Cardiac fibroblast (primary cell): ENCODE results near the gene SH2D4B.

ENCODE experiments used
- DNase-seq, 2 donors: peaks; one replicate each; pipeline versions ENCODE4 v3.0.0 to v3.0.0-alpha.2; 2010; ENCODE audit warnings: low read depth in 2 of 2
- H3K4me3 ChIP-seq, 2 donors: replicated peaks in 1 of 2; 1 replicate in 1 of 2; 2 replicates in 1 of 2; pipeline ENCODE4 v1.5.1; 2011; ENCODE audit warnings: low read depth in 2 of 2, low read length in 2 of 2, mild to moderate bottlenecking in 2 of 2, moderate library complexity in 1 of 2
- TF ChIP-seq, protein P1 (sequence below): IDR thresholded peaks from one replicate; pipeline ENCODE4 v1.5.1; 2011; ENCODE audit warnings: low read depth, mild to moderate bottlenecking, low read length, inconsistent platforms

The SH2D4B gene

DNA sequence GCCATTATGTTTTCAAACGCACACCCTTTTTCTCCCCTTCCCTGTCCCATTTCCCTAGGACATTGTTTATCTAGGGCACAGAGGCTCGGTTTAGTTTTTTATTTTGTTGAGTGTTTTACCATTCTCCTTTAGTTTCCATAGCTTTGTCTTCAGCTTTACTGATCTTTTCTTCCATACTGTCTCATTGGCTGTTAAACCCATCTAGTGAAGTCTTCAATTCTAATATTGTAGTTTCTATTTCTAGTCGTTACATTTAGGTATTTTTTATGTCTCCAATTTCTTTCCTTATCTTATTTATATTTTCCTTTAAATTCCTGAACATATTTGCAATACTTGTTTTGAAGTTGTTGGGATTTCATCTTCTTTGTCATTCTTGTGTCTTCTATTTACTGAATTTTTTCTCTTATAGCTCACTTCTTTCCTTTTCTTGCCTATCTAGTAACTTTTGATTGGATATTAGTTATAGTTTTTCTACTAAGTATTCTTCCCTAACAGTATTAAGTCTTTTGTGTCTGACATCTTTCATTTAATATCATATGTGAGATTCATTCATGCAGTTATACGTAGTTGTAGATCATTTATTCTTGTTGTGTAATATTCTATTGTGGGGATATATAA is 41.0 kb upstream of the SH2D4B start:
- DNase-seq = no peak
- TF ChIP-seq, protein P1, sequence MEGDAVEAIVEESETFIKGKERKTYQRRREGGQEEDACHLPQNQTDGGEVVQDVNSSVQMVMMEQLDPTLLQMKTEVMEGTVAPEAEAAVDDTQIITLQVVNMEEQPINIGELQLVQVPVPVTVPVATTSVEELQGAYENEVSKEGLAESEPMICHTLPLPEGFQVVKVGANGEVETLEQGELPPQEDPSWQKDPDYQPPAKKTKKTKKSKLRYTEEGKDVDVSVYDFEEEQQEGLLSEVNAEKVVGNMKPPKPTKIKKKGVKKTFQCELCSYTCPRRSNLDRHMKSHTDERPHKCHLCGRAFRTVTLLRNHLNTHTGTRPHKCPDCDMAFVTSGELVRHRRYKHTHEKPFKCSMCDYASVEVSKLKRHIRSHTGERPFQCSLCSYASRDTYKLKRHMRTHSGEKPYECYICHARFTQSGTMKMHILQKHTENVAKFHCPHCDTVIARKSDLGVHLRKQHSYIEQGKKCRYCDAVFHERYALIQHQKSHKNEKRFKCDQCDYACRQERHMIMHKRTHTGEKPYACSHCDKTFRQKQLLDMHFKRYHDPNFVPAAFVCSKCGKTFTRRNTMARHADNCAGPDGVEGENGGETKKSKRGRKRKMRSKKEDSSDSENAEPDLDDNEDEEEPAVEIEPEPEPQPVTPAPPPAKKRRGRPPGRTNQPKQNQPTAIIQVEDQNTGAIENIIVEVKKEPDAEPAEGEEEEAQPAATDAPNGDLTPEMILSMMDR = no peak
- no peak overlapping the region for H3K4me3 ChIP-seq

DNA sequence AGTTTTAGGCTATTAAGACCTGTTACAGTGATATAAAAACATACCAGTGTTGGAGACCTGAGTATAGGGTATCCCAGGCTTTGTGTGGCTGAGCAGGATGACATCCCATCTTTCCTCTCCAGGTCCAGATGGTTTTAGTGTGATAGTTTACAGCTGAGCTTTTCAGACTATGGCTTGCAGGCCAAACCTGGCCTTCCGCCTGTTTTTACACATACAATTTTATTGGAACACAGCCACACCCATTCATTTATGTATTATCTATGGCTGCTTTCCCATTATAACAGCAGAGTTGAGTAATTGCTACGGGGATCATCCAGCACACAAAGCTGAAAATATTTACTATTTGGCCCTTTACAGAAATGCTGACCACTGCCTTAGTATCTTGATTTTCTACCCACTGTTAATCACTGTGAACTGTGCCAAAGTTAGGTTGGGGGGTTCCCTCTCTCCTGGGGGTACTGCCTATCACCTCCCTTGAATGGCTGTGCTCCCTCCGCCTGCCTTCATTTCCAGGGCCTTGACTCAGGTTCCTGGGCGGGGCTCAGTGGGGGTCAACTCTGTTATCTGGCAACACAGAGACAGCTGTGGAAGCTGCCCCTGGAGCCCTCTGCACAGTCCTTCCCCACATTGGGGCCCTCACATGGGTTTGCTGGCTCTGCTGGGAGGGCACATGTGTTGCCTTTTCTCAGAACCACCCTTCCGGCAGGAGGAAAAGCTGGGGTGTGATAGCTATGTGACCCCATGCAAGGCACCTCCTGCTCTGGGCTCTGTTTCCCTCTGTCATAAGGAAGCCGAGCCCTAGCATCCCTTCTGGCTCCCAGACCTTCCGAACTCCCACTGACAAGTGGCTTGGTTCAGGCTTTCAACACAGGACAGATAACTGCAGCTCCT is 40.3 kb upstream of the SH2D4B start:
- TF ChIP-seq, protein P1 = no peak
- DNase-seq = peak; percentile 88 to 92
- no peak overlapping the region for H3K4me3 ChIP-seq

DNA sequence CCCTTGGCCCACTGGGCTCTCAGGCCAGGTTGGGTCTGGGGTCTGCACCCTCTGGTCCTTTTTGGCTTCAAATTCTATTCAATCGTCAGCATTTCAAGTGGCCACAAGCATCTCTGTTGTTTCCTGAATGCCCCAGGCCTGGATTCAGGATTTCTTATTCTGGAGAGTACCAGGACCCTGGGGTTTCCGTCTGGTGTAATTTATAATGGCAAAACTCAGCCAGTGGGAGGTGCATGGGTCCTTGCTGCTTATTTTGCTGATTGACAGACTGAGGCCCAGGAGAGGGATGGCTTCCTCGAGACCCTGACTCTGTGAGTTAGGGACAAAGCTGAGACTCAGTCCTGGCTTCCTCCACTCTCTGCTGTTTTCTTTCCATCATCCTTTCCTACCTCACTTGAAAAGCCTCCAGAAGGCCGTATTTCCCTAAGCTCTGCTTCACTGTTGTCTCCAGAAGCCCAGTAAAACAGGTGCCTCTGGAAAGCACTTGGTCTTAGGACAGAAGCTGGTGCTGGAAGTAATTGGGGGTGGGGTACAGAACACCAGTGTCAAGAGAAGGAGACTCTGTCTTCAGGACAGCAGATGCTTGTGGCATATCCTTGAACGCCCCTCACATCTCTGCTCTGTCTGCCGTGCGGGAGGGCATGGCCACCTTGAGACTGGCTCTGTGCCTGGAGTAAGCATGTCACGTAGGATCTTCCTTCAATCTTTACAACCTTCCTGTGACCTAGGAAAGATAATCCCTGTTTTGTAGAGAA is 39.4 kb upstream of the SH2D4B start:
- no peak overlapping the region for H3K4me3 ChIP-seq
- no peak for DNase-seq
- TF ChIP-seq, protein P1 = no peak

DNA sequence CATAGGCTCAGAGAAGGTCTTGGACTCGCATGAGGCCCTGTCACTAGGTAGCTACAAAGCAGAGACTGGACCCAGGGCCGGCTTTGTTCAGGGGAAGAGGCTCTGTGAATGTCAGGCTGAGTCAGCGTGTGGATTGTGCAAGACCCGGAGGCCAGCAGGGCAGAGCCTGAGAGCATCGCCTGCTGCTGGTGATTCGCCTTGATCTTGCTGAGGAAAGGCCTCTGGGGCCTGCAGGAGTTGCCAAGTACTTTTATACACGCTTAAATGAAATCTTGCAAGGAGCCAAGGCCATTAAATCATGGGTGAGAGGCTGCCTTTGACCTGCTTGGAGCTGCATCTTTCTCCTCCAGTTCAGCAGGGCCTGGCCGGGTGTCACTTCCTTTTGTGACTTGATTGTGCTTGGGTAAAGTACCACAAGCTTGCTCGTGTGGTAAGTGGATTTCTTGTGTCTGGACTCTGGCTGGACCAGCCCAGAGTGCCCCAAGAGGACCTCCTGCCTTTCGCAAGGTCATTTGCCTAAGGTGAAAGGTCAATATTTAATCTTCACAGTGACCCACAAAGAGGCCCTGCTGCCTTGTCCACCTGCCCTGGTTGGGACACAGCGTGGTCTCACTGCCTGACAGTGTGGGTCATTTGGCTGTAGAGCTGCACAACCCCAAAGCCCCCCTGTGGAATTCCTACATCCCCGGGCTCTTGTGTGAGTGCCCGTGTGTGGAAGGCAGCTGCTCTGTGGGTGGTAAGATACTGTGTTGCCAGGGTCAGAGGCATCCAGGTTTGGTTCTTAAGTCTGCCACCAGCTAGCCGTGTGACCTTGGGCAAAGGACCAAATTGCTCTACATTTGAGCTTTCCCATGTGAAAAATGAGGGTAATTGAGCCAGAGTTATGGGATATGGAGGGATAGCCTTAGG is 38.6 kb upstream of the SH2D4B start:
- H3K4me3 ChIP-seq = no peak overlapping the region
- TF ChIP-seq, protein P1 = no peak
- peak; percentile 97 to 98 for DNase-seq

DNA sequence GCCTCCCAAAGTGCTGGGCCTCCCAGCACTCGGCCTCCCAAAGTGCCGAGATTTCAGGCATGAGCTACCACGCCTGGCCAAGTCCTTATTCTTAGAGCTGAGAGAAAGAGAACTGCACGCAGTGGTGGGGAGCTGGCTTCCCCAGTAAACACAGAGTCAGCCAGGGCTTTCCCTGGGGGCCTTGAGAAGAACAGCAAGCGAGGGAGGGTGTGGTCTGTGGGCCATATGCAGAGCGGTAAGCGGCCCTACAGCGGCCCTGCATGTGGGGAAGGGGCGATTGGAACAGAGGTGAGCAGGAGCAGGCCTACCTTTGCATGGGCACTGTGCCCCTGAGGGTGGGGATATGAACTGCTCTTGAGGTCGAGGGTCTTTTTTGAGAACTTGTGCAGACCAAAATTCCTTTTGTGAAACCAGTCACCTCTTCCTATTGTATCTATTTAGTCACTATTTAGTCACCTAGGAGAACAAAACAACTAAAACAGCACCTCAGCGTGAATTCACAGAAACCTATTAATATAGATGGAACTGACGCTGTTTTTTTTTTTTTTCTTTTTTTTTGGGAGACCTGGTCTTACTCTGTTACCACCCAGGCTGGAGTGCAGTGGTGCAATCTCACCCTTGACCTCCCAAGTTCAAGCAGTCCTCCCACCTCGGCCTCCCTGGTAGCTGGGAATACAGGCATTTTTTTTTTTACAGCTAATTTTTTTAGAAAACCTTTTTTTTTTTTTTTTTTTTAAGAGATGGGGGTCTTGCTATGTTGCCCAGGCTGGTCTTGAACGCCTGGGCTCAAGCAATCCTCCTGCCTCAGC is 36.9 kb upstream of the SH2D4B start:
- TF ChIP-seq, protein P1 = peak; percentile 33
- DNase-seq = peak; percentile 69 to 90
- H3K4me3 ChIP-seq = no peak overlapping the region
